GM20000 (cell line): ENCODE measurements around the gene UBAC1.

Experiments
- DNase-seq: peaks from one replicate; pipeline ENCODE4 v3.0.0; 2012; ENCODE audit warnings: low spot score
- CTCF ChIP-seq: IDR thresholded peaks from 2 replicates; pipeline ENCODE4 v1.5.1; 2012; ENCODE audit warnings: mild to moderate bottlenecking, control low read depth; ENCODE audit errors: extremely low read depth, missing control alignments

Gene UBAC1

GRCh38 chr9:135929656-135930445 lies 31.3 kb downstream of the UBAC1 start:
- TF ChIP-seq CTCF: no peak
- DNase-seq: no peak

- DNase-seq: no peak
- no peak for TF ChIP-seq CTCF
Measured at GRCh38 chr9:135928731-135929655, 32.2 kb downstream of the UBAC1 start.

- DNase-seq: no peak
- TF ChIP-seq CTCF: no peak
Measured at GRCh38 chr9:135928074-135928730, 33.0 kb downstream of the UBAC1 start.

- no peak for TF ChIP-seq CTCF
- no peak for DNase-seq
Measured at GRCh38 chr9:135927195-135928013, 33.8 kb downstream of the UBAC1 start.

- no peak for DNase-seq
- TF ChIP-seq CTCF: no peak
Measured at GRCh38 chr9:135926402-135927194, 34.6 kb downstream of the UBAC1 start.

GRCh38 chr9:135925496-135926133 lies 35.6 kb downstream of the UBAC1 start:
- no peak for TF ChIP-seq CTCF
- DNase-seq: peak; percentile 67
